WTC11 (cell line): ENCODE data around the gene CFAP57. TPM values are rescaled to one million over a fixed set of nuclear protein-coding genes. Genes with fewer than 3 reads are reported as not detected.

Source experiments
- ATAC-seq: fragments of 200-7000 bp; cut with Tn5 transposase; 2 replicates; pipeline ENCODE4 v1.10.0; 2021; ENCODE audit warnings: mild to moderate bottlenecking, moderate library complexity
- CTCF ChIA-PET: fragments of 300-600 bp; sonication (Branson Sonifier 250); formaldehyde crosslinking; loops from one replicate; lab custom pipeline; 2021; ENCODE audit warnings: antibody characterized with exemption; lab: Charles Lee
- POLR2A ChIA-PET: fragments of 350-600 bp; sonication (Branson Sonifier 250); formaldehyde crosslinking; loops from one replicate; lab custom pipeline; 2021; ENCODE audit warnings: antibody characterized with exemption; lab: Charles Lee
- DNase-seq: peaks from one replicate; pipeline ENCODE4 v3.0.0; 2021; ENCODE audit warnings: low spot score
- H3K27ac Mint-ChIP-seq: 2 replicates; pipeline ENCODE4 v1.8.0; 2021; ENCODE audit warnings: mixed read lengths
- H3K27me3 Mint-ChIP-seq: 2 replicates; pipeline ENCODE4 v1.8.0; 2021; ENCODE audit warnings: low read depth, mild to moderate bottlenecking, moderate library complexity, mixed read lengths
- H3K36me3 Mint-ChIP-seq: 2 replicates; pipeline ENCODE4 v1.8.0; 2021; ENCODE audit warnings: mixed read lengths
- H3K4me1 Mint-ChIP-seq: 2 replicates; pipeline ENCODE4 v1.8.0; 2022; ENCODE audit warnings: mixed read lengths
- H3K4me3 Mint-ChIP-seq: 2 replicates; pipeline ENCODE4 v1.8.0; 2021; ENCODE audit warnings: mild to moderate bottlenecking, moderate library complexity, mixed read lengths
- H3K9me3 Mint-ChIP-seq: 2 replicates; pipeline ENCODE4 v1.8.0; 2021; ENCODE audit warnings: mixed read lengths
- AFF4 ChIP-seq: sonication (generic); formaldehyde crosslinking; IDR thresholded peaks from 2 replicates; pipeline ENCODE4 v1.8.1; 2023; ENCODE audit warnings: mild to moderate bottlenecking, missing genetic modification reagents, borderline replicate concordance
- ARID4B ChIP-seq: sonication (generic); formaldehyde crosslinking; IDR thresholded peaks from 2 replicates; pipeline ENCODE4 v1.8.0; 2023; ENCODE audit warnings: missing genetic modification reagents, mild to moderate bottlenecking, borderline replicate concordance
- ESRRA ChIP-seq: sonication (generic); formaldehyde crosslinking; IDR thresholded peaks from 2 replicates; pipeline ENCODE4 v1.8.1; 2022; ENCODE audit warnings: mild to moderate bottlenecking, missing genetic modification reagents, borderline replicate concordance
- GABPB1 ChIP-seq: sonication (generic); formaldehyde crosslinking; IDR thresholded peaks from 2 replicates; pipeline ENCODE4 v1.8.1; 2023; ENCODE audit warnings: mild to moderate bottlenecking, missing genetic modification reagents
- IRF1 ChIP-seq: sonication (generic); formaldehyde crosslinking; IDR thresholded peaks from 2 replicates; pipeline ENCODE4 v1.8.0; 2023; ENCODE audit warnings: missing genetic modification reagents
- MXD4 ChIP-seq: fragments of 250-450 bp; sonication (Bioruptor Pico); IDR thresholded peaks from 2 replicates; pipeline ENCODE4 v1.8.0; 2021; ENCODE audit warnings: mild to moderate bottlenecking, moderate library complexity, borderline replicate concordance
- NFATC4 ChIP-seq: fragments of 250-450 bp; sonication (Bioruptor Pico); IDR thresholded peaks from 2 replicates; pipeline ENCODE4 v1.9.0; 2021; ENCODE audit warnings: mild to moderate bottlenecking
- NFYB ChIP-seq: sonication (generic); formaldehyde crosslinking; conservative IDR thresholded peaks from 2 replicates; pipeline ENCODE4 v1.8.0; 2022; ENCODE audit warnings: low read depth, missing genetic modification reagents
- NR2C2 ChIP-seq: sonication (generic); formaldehyde crosslinking; IDR thresholded peaks from 2 replicates; pipeline ENCODE4 v1.8.0; 2022; ENCODE audit warnings: mild to moderate bottlenecking, missing genetic modification reagents
- RELA ChIP-seq: sonication (generic); formaldehyde crosslinking; IDR thresholded peaks from 2 replicates; pipeline ENCODE4 v1.8.1; 2022; ENCODE audit warnings: missing genetic modification reagents, mild to moderate bottlenecking, borderline replicate concordance
- RORB ChIP-seq: fragments of 250-450 bp; sonication (Bioruptor Pico); IDR thresholded peaks from 2 replicates; pipeline ENCODE4 v1.9.0; 2021; ENCODE audit warnings: mild to moderate bottlenecking
- ZBTB21 ChIP-seq: sonication (generic); formaldehyde crosslinking; IDR thresholded peaks from 2 replicates; pipeline ENCODE4 v1.8.1; 2023; ENCODE audit warnings: mild to moderate bottlenecking, missing genetic modification reagents, borderline replicate concordance
- ZNF138 ChIP-seq: sonication (generic); formaldehyde crosslinking; conservative IDR thresholded peaks from 2 replicates; pipeline ENCODE4 v1.8.1; 2022; ENCODE audit warnings: mild to moderate bottlenecking, moderate library complexity, missing genetic modification reagents
- ZNF281 ChIP-seq: sonication (generic); formaldehyde crosslinking; IDR thresholded peaks from 2 replicates; pipeline ENCODE4 v1.8.0; 2023; ENCODE audit warnings: mild to moderate bottlenecking, missing genetic modification reagents
- ZNF423 ChIP-seq: fragments of 250-450 bp; sonication (Bioruptor Pico); IDR thresholded peaks from 2 replicates; pipeline ENCODE4 v2.1.2; 2022; ENCODE audit warnings: mild to moderate bottlenecking, moderate library complexity
- total RNA-seq: library from RNA; stranded (reverse); gene quantifications from 3 replicates; pipeline ENCODE4 v1.2.3, GENCODE V29; 2021

Gene CFAP57
- total RNA-seq, 1 experiment from 2014 or later, result 0.42 TPM

- no peak overlapping the region for H3K27ac Mint-ChIP-seq
- no peaks in the 10 kb centered on the region for H3K27me3 Mint-ChIP-seq
- TF ChIP-seq ZBTB21 (CRISPR knock-in tag) (no peak), NFYB (CRISPR knock-in tag) (no peak), GABPB1 (CRISPR knock-in tag) (peak; percentile 39; the same call in 1 of the 2 replicates), RORB (CRISPR knock-in tag) (no peak)
- no peaks in the 10 kb centered on the region for H3K9me3 Mint-ChIP-seq
- ATAC-seq (no peak), DNase-seq (no peak)
- CTCF ChIA-PET, result interaction anchor here (0.5 kb wide), 1 partner anchor 316 kb away, joined by 3 read pairs; no protein-coding TSS in a partner anchor
- POLR2A ChIA-PET, result interaction anchor here (0.9 kb wide), 1 partner anchor 14 kb away, joined by 4 read pairs; no protein-coding TSS in a partner anchor
- no peak overlapping the region for H3K4me3 Mint-ChIP-seq
- peaks cover 36% of the 10 kb centered on the region for H3K4me1 Mint-ChIP-seq
- H3K36me3 Mint-ChIP-seq, result peaks cover 19% of the 10 kb centered on the region
Observed at GRCh38 chr1:43282220-43283195, 110.4 kb downstream of the CFAP57 start.

- Mint-ChIP-seq H3K4me1 (peaks cover 36% of the 10 kb centered on the region), H3K27ac (no peak overlapping the region), H3K9me3 (no peaks in the 10 kb centered on the region), H3K4me3 (peak overlapping the region; percentile 28; the same call in 1 of the 2 replicates), H3K36me3 (peaks cover 16% of the 10 kb centered on the region), H3K27me3 (no peaks in the 10 kb centered on the region)
- ChIA-PET CTCF (interaction anchor here (2.6 to 3.3 kb wide), 3 partner anchors 16 to 130 kb away, joined by 15 to 37 read pairs (median 21); partner anchors contain the start of genes CDC20 and TIE1), POLR2A (interaction anchor here (0.7 to 2.6 kb wide), 4 partner anchors 8 to 74 kb away, joined by 3 to 16 read pairs (median 8); partner anchors contain the start of genes CDC20 and TMEM125)
- ATAC-seq, result no peak
- TF ChIP-seq ESRRA (no peak), AFF4 (CRISPR knock-in tag) (no peak), RELA (CRISPR knock-in tag) (no peak), NR2C2 (CRISPR knock-in tag) (no peak), MXD4 (CRISPR knock-in tag) (no peak), ZNF281 (CRISPR knock-in tag) (no peak), NFATC4 (CRISPR knock-in tag) (no peak), ZNF138 (CRISPR knock-in tag) (no peak), ARID4B (CRISPR knock-in tag) (no peak), ZBTB21 (CRISPR knock-in tag) (no peak), IRF1 (CRISPR knock-in tag) (no peak), ZNF423 (CRISPR knock-in tag) (no peak)
- peak; percentile 6 for DNase-seq
Observed at GRCh38 chr1:43284065-43284464, 111.9 kb downstream of the CFAP57 start.
